GM21390 (cell line): ENCODE measurements around the gene TBC1D16.
"Not testable (repeated sequence)": the region's sequence is repeated elsewhere in the genome, so short reads cannot be mapped to it uniquely, and the experiment has no call there.

Source experiments
- ATAC-seq: cut with Tn5 transposase; IDR thresholded peaks from one replicate; pipeline ENCODE4 v1.9.1; 2021; ENCODE audit not compliant: unreplicated experiment

The TBC1D16 gene

DNA sequence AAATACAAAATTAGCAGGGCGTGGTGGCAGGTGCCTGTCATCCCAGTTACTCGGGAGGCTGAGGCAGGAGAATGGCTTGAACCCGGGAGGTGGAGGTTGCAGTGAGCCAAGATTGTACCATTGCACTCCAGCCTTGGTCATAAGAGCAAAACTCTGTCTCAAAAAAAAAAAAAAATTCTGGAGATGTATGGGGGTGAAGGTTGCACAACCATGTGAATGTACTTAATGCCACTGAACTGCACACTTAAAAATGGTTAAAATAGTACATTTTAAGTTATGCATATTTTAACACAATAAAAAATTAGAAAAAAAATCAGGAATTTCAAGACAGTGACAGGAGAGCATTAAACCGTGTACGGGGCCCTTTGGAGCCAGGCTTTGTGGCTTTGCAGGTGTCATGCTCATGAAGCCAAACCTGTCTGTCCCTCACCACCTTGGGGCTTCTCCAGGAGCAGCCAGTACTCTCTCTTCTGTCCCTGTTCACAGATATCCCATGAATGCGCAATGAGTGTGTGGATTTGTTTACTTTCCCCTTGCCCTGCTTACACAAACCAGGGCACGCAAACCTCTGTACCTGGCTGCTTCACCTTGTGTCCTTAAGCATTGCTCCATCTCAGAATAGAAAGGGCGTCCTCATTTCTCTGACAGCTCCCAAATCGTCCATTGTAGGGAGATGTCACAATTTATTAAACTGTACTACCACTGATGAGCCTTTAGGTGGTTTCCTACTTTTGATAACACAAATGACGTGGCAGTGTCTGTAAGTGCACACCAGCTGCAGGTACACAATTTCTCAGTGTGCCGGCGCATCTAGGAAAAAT is 138.2 kb downstream of the TBC1D16 start:
- ATAC-seq, result no peak

DNA sequence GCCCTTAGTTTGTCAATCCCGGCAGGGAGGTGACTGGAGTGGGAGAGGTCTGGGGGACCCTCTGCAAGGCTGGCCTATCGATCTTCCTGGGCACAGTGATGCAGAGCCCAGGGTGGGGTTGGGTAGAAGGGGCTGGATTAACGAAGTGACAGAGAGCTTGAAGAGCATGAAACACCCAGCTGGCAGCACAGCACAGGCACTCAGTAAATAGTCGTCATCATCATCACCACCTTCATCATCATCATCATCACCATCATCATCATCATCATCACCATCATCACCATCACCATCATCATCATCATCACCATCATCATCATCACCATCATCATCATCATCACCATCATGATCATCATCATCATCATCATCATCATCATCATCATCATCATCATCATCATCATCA is 142.2 kb downstream of the TBC1D16 start:
- not testable (repeated sequence) for ATAC-seq

DNA sequence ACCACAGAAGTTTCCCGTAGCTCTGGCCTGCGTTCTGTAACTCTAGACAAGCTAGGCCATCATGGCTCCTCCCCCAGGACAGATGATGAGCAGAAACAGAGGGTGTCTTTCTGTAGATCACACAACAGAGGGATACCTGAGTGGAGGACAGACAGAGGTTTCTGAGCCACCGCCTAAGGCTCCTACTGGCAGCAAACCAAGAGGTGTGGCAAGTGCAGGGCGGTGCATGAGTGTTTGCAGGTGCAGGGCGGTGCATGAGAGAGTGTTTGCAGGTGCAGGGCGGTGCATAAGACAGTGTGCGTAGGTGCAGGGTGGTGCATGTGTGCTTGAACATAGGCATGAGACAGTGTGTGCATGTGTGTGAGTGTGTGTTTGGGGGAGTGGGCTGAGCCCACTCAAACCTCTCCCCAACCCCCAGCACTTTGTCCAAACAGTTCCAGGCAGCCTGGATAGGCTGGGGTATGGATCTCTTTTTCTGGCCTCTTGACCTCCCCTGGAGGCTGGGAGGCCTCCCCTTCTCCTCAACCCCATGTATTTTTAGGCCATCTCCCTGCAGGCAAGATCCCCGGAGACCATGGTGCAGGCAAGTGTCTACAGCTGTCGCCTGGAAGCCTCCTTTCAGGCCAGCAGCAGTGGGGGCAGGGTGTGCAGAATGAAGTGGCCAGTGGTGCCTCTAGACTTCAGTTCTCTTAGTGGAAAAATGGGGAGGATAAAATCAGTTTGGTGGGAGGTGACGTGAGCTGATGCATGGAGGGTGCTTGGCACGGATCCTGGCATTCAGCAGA is 143.0 kb downstream of the TBC1D16 start:
- ATAC-seq, result no peak

DNA sequence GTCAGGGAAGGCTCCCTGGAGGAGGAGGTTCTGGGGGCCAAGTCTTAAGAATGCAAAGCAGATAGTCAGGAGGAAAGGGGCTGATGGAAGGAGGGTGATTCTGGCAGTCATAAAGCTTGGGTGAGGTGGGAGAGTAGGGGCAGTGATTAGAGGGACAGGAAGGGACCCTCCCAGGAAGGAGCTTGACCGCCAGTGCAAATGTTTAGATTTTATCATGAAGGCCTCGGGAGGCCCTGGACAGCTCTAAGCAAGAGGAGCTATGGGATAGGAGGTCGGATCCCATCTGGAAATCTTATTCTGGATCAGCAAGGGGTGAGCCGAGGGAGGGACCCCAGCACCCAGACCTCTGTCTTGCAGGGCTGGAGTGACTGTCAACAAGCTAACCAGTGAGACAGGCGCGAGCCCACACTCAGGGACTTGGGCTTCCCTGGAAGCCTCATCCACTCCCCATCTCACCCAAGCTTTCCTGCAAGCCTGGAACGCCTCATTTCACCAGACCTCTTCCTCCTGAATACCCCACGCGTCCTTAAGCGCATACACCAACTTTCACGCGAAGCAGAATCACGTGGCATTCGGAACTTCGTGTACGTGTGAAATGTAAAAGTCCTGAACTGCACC is 144.4 kb downstream of the TBC1D16 start:
- no peak for ATAC-seq

DNA sequence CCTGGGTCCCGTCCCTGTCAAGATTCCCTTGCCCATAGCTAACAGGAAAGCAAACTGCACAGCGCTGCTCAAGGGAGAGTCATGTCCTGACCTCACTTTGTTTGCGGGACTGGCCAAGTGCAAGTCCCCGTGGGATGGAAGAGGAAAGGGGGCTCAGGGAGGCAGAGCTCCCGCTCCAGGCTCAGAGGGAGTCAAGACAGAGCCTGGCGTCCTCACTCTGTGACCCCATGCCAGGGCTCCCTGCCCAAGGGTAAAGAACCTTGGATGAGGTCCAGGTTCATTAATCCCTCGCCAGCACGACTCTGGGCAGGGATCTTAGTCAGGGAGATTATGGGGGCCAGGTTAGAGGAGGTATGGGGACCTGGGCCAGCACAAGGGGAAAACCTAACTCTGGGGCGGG is 145.0 kb downstream of the TBC1D16 start:
- ATAC-seq, result no peak

DNA sequence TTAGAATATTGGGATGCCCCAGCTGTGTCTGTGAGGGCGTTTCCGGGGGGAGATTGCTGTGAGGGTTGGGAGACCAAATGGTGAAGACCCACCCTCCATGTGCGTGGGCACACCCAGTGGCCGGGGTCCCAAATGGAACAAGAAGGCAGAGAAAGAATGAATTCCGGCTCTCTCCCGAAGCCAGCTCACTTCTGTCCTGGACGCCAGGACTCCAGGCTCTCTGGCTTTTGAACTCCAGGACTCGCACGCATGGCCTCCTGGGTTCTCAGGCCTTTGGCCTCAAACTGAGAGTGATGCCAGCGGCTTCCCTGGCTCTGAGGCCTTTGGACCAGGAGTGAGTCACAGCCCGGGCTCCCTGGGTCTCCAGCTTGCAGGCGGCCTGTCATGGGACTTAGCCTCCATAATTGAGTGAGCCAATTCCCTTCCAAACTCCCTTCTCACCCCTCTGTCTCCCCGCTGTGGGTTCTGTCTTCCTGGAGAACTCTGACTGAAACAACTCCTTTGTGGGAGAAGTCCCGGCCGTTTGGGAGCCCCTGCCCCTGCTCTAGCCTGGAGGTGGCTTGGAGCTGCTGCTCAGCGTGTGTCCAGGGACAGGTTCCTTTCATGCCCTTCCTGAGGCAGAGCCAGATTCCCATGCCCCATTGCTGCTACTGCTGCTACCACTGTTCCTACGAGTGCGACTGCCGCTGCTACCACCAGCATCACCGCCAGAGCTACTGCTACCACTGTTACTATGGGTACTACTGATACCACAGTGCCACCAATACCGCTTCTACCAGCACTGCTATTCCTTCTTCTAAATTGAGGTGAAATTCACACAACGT is 146.6 kb downstream of the TBC1D16 start:
- ATAC-seq, result no peak

DNA sequence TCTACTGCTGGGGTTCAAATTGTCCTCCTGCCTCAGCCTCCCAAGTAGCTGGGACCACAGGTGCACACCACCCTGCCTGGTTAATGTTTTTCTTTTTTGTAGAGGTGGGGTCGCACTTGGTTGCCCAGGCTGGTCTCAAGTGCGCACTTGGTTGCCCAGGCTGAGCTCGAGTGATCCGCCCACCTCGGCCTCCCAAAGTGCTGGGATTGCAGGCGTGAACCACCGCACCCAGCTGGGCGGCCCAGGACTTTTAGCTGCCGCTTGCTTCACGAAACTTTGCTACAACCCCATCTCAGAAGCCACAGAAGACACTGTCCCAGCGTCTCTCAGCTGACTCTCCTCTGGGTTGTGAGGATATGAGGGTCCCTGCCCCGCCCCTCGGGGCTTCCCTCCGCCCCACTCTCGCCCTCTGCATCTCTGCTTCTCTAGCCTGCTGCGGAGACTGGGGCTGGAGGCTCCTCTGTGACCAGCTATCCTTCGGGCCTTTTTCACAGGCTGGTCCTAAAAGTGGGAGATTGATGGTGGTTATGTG is 147.6 kb downstream of the TBC1D16 start:
- ATAC-seq, result no peak

DNA sequence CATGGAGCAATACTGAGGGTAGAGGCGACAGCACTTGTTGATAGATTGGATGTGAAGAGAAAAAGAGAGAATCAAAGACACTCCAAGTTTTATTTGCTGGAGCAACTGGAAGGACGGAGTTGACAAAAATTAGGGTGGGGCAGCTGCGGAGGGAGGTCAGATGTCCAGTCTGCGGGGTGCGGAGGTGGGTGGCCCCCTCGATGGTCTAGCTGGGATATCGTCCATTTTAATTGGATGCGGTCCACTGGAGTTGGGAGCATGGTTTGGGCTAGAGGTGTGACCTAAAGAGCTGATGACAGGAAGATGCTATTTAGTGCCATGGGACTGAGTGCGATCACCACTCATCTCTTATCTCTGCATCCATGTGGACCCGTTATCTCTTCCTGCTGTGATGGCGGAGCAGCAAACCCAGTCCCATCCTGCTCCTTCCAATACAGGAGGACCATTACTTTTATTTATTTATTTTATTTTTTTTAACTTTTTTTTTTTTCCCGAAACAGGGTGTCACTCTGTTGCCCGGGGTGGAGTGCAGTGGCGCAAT is 148.2 kb downstream of the TBC1D16 start:
- no peak for ATAC-seq

DNA sequence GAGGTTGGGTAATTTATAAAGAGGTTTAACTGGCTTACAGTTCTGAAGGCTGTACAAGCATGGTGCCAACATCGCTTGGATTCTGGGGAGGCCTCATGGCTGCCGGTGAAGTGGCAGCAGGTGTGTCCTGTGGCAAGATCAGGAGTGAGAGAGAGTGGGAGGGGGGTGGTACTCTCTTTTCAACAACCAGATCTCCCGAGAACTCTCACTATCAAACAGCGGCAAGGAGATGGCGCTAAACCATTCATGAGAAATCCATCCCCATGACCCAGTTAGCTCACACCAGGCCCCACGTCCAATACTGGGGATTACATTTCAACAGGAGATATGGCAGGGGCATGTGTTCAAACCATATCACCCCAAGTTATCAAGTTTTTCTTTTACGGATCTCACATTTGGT is 152.5 kb downstream of the TBC1D16 start:
- ATAC-seq, result no peak
